Fibroblast of the aortic adventitia (primary cell): ENCODE measurements around the gene ELOVL3. TPM values are rescaled to one million over a fixed set of nuclear protein-coding genes. Genes with fewer than 3 reads are reported as not detected.
"Not testable (repeated sequence)": the region's sequence is repeated elsewhere in the genome, so short reads cannot be mapped to it uniquely, and the experiment has no call there.

ENCODE experiments used
- DNase-seq: peaks from one replicate; pipeline ENCODE4 v3.0.0-alpha.2; 2010; ENCODE audit warnings: low read depth
- H3K4me3 ChIP-seq: 2 replicates; pipeline ENCODE4 v1.5.1; 2011; ENCODE audit warnings: low read depth, mild to moderate bottlenecking, control low read depth, low read length, moderate library complexity
- total RNA-seq: library from RNA; depleted of rRNA; stranded (reverse); fragments of >200 nt; gene quantifications from 2 replicates; pipeline ENCODE4 v1.2.3, GENCODE V29; 2012; ENCODE audit warnings: low replicate concordance
- TF ChIP-seq, protein P1 (sequence below): IDR thresholded peaks from 2 replicates; pipeline ENCODE4 v1.5.1; 2011; ENCODE audit warnings: mild to moderate bottlenecking, low read length, control low read depth, inconsistent platforms; ENCODE audit not compliant: insufficient read depth

ELOVL3 gene
- total RNA-seq, 1 donor, result 0.09 TPM

GRCh38 chr10:102247734-102248133, 21.6 kb downstream of the ELOVL3 start:
- peak overlapping the region; percentile 4 for H3K4me3 ChIP-seq
- TF ChIP-seq, protein P1, sequence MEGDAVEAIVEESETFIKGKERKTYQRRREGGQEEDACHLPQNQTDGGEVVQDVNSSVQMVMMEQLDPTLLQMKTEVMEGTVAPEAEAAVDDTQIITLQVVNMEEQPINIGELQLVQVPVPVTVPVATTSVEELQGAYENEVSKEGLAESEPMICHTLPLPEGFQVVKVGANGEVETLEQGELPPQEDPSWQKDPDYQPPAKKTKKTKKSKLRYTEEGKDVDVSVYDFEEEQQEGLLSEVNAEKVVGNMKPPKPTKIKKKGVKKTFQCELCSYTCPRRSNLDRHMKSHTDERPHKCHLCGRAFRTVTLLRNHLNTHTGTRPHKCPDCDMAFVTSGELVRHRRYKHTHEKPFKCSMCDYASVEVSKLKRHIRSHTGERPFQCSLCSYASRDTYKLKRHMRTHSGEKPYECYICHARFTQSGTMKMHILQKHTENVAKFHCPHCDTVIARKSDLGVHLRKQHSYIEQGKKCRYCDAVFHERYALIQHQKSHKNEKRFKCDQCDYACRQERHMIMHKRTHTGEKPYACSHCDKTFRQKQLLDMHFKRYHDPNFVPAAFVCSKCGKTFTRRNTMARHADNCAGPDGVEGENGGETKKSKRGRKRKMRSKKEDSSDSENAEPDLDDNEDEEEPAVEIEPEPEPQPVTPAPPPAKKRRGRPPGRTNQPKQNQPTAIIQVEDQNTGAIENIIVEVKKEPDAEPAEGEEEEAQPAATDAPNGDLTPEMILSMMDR, result no peak
- DNase-seq, result peak; percentile 15

DNA sequence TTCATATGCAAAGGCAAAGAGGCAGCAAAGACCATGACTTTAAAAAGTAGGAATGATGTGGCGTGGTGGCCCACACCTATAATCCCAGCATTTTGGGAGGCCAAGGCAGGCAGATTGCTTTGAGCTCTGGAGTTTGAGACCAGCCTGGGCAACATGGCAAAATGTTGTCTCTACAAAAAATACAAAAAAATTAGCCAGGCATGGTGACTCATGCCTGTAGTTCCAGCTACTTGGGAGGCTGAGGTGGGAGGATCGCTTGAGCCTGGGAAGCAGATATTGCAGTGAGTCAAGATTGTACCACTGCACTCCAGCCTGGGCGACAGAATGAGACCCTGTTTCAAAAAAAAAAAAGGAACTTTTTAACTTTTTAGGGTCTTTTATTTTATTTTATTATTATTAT, 26.4 kb downstream of the ELOVL3 start:
- not testable (repeated sequence) for H3K4me3 ChIP-seq, DNase-seq

DNA sequence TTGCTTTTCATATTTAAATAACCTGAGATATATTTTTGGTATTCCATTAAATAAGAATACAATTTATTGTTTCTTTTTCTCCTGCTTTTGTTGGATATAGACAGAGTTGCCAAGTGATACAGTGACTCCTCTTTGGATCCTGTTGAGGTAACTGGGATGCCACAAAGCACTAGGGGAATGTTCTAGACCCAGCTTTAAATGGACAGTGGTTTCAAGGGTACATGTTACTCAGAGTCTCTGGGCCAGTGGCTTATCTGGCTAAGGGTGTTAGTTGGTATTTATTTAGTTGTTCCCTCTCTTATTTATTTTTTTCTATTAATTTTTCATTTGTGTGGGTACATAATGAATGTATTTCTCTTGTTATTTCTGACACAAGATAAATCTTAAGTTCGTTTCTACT, 28.3 kb downstream of the ELOVL3 start:
- TF ChIP-seq, protein P1, result no peak
- DNase-seq, result no peak
- H3K4me3 ChIP-seq, result no peak overlapping the region

DNA sequence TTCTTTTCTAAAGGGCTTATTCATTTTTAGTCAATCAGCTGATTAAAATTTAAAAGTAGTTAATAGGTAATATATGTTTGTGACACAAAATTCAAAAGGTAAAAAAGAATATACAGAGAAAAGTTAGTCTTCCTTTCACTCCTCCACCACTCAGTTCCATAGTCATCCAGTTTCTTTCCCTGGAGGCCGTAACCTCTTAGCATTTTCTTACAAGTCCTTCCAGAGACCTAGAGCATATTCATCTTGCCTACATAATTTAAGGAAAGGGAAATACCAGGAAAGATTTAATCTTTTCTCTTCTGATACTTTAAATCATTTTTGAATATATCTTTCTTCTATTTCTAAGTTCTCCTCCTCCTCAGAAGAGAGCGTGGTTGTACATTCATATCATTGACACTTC, 29.3 kb downstream of the ELOVL3 start:
- no peak overlapping the region for H3K4me3 ChIP-seq
- no peak for DNase-seq
- TF ChIP-seq, protein P1, result no peak

GRCh38 chr10:102261196-102261595, 35.1 kb downstream of the ELOVL3 start:
- TF ChIP-seq, protein P1, result no peak
- no peak for DNase-seq

GRCh38 chr10:102261842-102262241, 35.7 kb downstream of the ELOVL3 start:
- TF ChIP-seq, protein P1, result no peak
- DNase-seq, result peak; percentile 53

More at GRCh38 chr10:102261196-102261595, 35.1 kb downstream of the ELOVL3 start:
- H3K4me3 ChIP-seq, result no peak overlapping the region

DNA sequence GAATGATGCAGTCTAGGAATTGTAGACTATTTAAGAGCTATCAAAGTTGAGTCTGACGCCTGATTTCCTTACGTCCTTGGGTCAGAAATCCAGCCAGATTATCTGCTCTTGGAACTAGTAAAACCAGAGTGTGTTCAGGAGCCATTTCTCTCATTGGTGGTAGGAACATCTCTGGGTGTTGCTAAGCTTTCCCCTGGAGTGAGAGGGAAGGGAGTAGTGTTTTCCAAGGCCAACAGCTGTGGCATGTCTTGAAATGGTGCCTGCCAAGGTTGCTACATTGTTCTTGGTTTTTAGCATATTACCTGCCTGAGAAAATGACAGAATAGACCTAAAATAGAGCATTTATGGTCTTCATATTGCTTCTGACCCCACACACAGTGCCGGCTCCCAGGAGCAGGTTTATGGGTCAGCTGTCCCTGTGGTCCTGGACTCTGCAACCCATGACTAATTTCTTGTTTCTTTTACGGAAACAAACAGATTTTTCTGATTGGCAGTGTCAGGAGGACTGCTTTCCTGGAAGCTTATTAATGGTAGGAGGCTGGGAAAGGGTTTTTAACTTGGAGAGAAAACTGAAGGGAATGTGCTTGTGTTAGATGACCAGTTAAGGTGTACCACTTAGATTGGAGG, 36.8 kb downstream of the ELOVL3 start:
- H3K4me3 ChIP-seq, result no peak overlapping the region
- TF ChIP-seq, protein P1, result no peak
- peak; percentile 13 for DNase-seq

More at GRCh38 chr10:102261842-102262241, 35.7 kb downstream of the ELOVL3 start:
- H3K4me3 ChIP-seq, result no peak overlapping the region
